ENCODE measurements around the gene KIF16B.
A peak's percentile ranks its signal among the peaks of the same experiment; 100 is the strongest.
"Not testable (repeated sequence)": the region's sequence is repeated elsewhere in the genome, so short reads cannot be mapped to it uniquely, and the experiment has no call there.

The KIF16B gene

GRCh38 chr20:16553684-16554083, 19.6 kb downstream of the KIF16B start:
- DNase-seq (ENCODE audit: low spot score), result no peak

DNA sequence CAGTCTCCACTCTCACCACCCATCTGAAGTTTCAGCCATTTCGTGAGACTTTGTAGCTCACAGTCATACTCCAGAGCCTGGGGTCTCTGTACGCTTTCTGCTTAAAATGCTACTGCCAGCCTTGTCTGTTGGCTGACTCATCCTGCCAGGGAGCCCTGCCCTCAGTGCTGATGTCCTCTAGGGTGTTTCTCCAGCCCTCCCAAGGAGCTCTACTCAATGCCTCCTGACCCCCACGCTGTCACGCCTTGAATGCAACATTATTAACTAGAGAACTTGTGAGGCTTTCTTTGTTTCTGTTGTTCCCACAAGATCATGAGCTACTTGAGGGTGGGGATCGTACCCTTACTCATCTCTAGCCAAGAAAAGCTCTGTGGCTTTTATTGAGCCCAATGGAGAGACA, 20.1 kb downstream of the KIF16B start:
- DNase-seq (ENCODE audit: low spot score), result no peak

- DNase-seq (ENCODE audit: low spot score), result peak; percentile 50
These were observed 21.2 kb downstream of the KIF16B start for GRCh38 chr20:16552015-16552414.

DNA sequence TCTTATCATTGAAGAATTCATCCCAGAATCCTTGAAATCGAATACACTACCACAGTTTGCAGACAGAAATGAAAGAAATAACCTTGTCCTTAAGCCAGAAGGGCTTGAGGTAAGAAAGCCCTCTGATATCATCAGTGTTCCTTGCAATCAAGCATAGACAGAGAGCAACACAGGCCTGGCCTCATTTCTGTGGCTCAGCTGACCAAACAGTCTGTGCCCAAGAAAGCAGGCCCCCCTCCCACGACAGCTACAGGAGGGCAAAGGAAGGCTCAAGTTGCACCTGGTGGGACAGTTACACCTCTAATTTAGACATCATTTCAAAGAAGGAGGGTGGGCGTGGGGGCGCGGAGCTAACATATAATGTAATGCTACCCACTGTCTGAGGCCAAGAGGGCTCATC, 21.6 kb downstream of the KIF16B start:
- DNase-seq (ENCODE audit: low spot score), result no peak

DNA sequence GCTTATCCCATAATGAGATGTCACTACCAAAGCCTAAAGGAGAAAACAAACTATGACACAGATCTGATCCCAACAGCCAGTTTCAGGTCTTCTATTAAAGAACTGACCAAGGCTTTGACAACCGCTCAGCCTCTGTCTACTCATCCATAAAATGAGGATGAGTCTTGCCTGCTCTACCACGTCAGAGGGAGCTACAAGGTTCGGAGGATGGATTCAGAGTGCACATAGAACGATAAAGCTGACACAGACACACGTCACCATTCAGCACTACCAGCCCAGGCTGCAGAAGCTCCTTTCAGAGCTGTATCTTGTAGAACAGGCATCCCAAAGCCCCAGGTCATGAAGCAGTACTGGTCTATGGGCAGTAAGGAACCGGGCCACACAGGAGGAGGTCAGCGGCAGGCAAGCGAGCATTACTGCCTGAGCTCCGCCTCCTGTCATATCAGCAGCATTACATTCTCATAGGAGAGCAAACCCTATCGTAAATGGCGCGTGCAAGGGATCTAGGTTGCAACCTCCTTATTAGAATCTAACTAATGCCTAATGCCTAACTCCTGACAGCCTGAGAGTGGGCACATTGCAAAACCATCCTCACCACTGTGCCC, 25.1 kb downstream of the KIF16B start:
- DNase-seq (ENCODE audit: low spot score), result no peak

DNA sequence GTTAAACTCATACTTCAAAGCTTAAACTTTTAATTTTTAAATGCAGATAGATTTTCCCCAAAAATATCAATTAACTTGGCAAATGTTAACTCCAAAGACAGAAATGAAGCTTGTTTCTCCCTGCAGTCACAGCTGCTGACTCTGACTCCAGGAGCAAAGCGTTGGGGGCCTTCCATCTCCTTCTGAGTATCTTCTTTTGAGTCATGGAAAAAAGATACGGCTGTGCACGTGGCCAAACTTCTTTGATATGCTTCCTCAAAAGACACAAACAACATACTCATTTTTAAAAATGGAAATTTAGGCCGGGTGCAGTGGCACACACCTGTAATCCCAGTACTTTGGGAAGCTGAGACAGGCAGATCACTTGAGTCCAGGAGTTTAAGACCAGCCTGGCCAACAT, 28.3 kb downstream of the KIF16B start:
- no peak for DNase-seq (ENCODE audit: low spot score)

- DNase-seq (ENCODE audit: low spot score), result no peak
These were observed 30.8 kb downstream of the KIF16B start for GRCh38 chr20:16542477-16542876.

GRCh38 chr20:16541878-16542277, 31.4 kb downstream of the KIF16B start:
- no peak for DNase-seq (ENCODE audit: low spot score)

- no peak for DNase-seq (ENCODE audit: low spot score)
These were observed 32.0 kb downstream of the KIF16B start for GRCh38 chr20:16541226-16541625.

- DNase-seq (ENCODE audit: low spot score), result no peak
These were observed 33.8 kb downstream of the KIF16B start for GRCh38 chr20:16539280-16540021.

GRCh38 chr20:16538779-16539178, 34.5 kb downstream of the KIF16B start:
- no peak for DNase-seq (ENCODE audit: low spot score)

- no peak for DNase-seq (ENCODE audit: low spot score)
These were observed 35.3 kb downstream of the KIF16B start for GRCh38 chr20:16537918-16538317.

- no peak for DNase-seq (ENCODE audit: low spot score)
These were observed 36.1 kb downstream of the KIF16B start for GRCh38 chr20:16537025-16537665.

DNA sequence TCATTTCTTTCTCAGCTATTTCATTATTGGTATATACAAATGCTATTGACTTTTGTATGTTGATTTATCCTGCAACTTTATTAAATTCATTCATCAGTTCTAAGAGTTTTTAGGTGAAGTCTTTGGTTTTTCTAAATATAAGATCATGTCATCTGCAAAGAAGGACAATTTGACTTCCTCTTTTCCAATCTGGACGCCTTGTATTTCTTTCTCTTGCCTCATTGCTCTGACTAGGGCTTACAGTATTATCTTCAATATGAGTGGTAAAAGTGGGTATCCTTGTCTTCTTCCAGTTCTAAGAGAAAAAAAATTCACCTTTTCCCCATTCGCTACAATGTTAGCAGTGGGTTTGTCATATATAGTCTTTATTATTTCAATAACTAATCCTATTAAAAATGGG, 38.0 kb downstream of the KIF16B start:
- DNase-seq (ENCODE audit: low spot score), result no peak

DNA sequence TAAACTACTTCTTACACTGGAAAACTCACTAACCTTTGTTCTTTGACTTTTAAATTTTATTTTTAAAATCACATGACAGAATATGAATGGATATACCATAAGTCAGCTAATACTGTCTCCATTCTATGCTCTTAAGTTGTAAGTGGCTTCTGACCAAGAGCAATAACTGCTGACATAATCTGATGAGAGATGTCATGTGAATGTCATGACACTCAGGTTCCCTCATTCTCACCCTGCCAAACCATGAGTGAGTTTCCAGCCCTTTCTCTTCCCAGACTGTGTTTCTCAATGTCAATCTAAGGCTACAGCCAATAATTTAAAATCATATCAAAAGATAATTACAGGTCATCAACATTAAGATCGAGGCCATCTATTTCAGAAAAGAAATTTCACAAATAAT, 39.7 kb downstream of the KIF16B start:
- no peak for DNase-seq (ENCODE audit: low spot score)

GRCh38 chr20:16531485-16531884, 41.8 kb downstream of the KIF16B start:
- DNase-seq (ENCODE audit: low spot score), result no peak

DNA sequence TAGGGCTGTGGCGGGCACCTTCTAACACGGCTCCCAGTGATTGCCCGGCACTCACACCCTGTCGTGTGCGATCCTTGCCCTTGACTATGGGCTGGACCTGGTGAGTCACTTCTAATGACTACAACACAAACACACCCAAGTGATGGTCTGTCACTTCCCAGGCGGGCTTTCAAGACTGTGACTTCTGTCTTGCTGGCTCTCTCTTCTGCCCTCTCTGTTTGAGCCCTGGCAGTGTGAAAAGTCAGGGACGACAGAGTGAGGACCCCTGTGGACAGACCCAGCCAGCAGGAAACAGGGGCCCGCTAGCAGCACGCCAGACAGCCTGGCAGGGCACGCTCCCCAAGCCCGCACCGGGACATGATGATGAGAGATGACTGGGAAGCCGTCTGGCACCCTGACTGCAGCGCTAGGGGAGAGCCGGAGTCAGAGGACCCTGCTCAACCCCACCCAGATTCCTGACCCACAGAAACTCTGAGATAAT, 43.0 kb downstream of the KIF16B start:
- DNase-seq (ENCODE audit: low spot score), result no peak

- DNase-seq (ENCODE audit: low spot score), result no peak
These were observed 45.2 kb downstream of the KIF16B start for GRCh38 chr20:16528078-16528477.

GRCh38 chr20:16527438-16527837, 45.8 kb downstream of the KIF16B start:
- DNase-seq (ENCODE audit: low spot score), result no peak

DNA sequence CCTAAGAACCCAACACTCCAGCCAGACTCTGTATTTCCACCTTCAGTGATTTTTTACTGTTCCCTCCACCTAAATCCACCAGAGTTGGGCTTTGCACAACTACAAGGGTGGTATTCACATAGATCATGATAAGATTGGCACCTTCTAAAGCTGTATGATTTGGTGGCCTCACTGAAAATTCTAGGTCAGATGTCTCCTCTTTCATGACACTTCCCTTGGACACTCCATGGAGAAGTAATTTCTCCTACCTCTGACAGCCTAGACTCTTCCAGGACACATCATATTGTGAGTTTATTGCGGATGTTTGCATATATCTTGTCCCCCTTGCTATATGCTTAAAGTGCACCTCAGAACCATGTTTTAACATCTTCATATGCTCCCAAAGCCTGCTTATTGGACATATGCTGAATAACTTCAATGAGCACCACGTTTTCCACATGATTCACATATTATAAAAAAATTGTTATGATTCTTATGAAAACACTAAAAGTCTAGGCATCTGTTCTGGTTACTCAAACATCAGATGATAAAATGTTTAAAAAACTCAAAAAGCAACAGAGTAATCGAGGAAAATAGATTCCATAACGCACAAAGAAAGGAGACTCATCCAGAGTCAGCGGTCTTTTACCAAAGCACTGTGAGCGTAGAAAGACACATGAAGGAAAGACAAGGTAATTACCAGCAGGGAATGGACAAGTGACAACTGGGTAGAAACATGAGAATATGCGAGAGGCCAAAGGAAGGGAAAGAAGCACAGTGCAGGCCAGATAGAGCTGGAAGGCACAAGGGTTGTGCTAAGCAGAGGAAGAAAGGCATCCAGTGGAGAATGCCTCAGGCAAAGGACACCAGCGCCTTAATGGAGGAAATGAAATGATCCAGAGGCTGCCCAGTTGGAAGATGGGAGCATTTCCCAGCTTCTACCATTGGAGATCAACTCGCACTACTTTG, 46.5 kb downstream of the KIF16B start:
- DNase-seq (ENCODE audit: low spot score), result no peak

GRCh38 chr20:16522651-16523050, 50.6 kb downstream of the KIF16B start:
- not testable (repeated sequence) for DNase-seq (ENCODE audit: low spot score)

DNA sequence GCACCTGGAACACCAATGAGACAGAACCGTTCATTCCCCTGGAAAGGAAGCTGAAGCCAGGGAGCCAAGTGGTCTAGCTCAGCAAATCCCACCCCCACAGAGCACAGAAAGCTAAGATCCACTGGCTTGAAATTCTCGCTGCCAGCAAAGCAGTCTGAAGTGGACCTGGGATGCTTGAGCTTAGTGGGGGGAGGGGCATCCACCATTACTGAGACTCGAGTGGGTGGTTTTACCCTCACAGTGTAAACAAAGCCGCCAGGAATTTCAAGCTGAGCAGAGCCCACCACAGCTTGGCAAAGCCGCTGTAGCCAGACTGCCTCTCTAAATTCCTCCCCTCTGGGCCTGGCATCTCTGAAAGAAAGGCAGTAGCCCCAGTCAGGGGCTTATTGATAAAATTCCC, 53.1 kb downstream of the KIF16B start:
- no peak for DNase-seq (ENCODE audit: low spot score)
